Panc1 (cell line): ENCODE data around the gene EPN2. TPM values are rescaled to one million over a fixed set of nuclear protein-coding genes. Genes with fewer than 3 reads are reported as not detected.

ENCODE experiments used
- ATAC-seq: fragments of 200-7000 bp; cut with Tn5 transposase; 2 replicates; pipeline ENCODE4 v1.9.1; 2020; ENCODE audit warnings: mild to moderate bottlenecking, moderate library complexity
- BruUV-seq: library from RNA; stranded (reverse); fragments of 400-500 nt; replicated peaks from 2 replicates; lab custom pipeline; 2021; lab: Mats Ljungman, UMichigan
- CTCF ChIA-PET: fragments of 300-600 bp; sonication (Branson Sonifier 250); formaldehyde crosslinking; loops from one replicate; lab custom pipeline; 2022; ENCODE audit warnings: antibody characterized with exemption; lab: Charles Lee
- POLR2A ChIA-PET: fragments of 300-600 bp; sonication (Branson Sonifier 250); formaldehyde crosslinking; loops from one replicate; lab custom pipeline; 2022; ENCODE audit warnings: antibody characterized with exemption; lab: Charles Lee
- DNase-seq: peaks from one replicate; pipeline ENCODE4 v3.0.0-alpha.2; 2010; ENCODE audit warnings: low read depth, low spot score
- H3K27ac ChIP-seq: 2 replicates; pipeline ENCODE4 v1.5.1; 2011; ENCODE audit warnings: mild to moderate bottlenecking, low read length, inconsistent platforms
- H3K27me3 ChIP-seq: fragments of 200-500 bp; sonication (Bioruptor generic); 2 replicates; pipeline ENCODE4 v1.6.0; 2014; ENCODE audit warnings: low read length, inconsistent platforms; ENCODE audit not compliant: control insufficient read depth, insufficient read depth
- H3K36me3 ChIP-seq: fragments of 200-500 bp; sonication (Bioruptor generic); 2 replicates; pipeline ENCODE4 v1.5.1; 2014; ENCODE audit warnings: inconsistent platforms, mild to moderate bottlenecking, low read length, moderate library complexity; ENCODE audit not compliant: control insufficient read depth, insufficient read depth
- H3K4me1 ChIP-seq: 2 replicates; pipeline ENCODE4 v1.5.1; 2011; ENCODE audit warnings: inconsistent platforms, mild to moderate bottlenecking, low read length, moderate library complexity; ENCODE audit not compliant: control insufficient read depth, insufficient read depth
- H3K4me3 ChIP-seq, 2 experiments: 2 replicates each; pipeline ENCODE4 v1.5.1; 2011 to 2012; ENCODE audit warnings: low read depth in 2 of 2, low read length in 2 of 2, mild to moderate bottlenecking in 2 of 2, inconsistent platforms in 1 of 2, moderate library complexity in 1 of 2
- H3K9me3 ChIP-seq: fragments of 200-500 bp; sonication (Bioruptor generic); 2 replicates; pipeline ENCODE4 v1.5.1; 2014; ENCODE audit warnings: low read depth, mild to moderate bottlenecking, inconsistent platforms, low read length, moderate library complexity; ENCODE audit not compliant: control insufficient read depth, insufficient read depth
- CTCF ChIP-seq: fragments of 450-650 bp; IDR thresholded peaks from 2 replicates; pipeline ENCODE4 v1.5.1; 2017; ENCODE audit warnings: mild to moderate bottlenecking
- POLR2AphosphoS5 ChIP-seq: IDR thresholded peaks from 2 replicates; pipeline ENCODE4 v1.6.1; 2012; ENCODE audit warnings: mild to moderate bottlenecking, low read depth, low read length, moderate library complexity
- REST ChIP-seq, 2 experiments: IDR thresholded peaks; 2 replicates each; pipeline ENCODE4 v1.6.1; 2011 to 2012; ENCODE audit warnings: low read depth in 2 of 2, control low read depth in 1 of 2, low read length in 1 of 2, mild to moderate bottlenecking in 1 of 2, moderate library complexity in 1 of 2; ENCODE audit not compliant: insufficient read depth in 1 of 2
- SIN3A ChIP-seq: IDR thresholded peaks from 2 replicates; pipeline ENCODE4 v1.6.1; 2012; ENCODE audit warnings: low read depth, mild to moderate bottlenecking, low read length, moderate library complexity, borderline replicate concordance; ENCODE audit not compliant: insufficient read depth
- TCF7L2 ChIP-seq: IDR thresholded peaks from 2 replicates; pipeline ENCODE4 v1.6.1; 2011; ENCODE audit warnings: mild to moderate bottlenecking, low read depth, low read length, inconsistent platforms
- in situ Hi-C: cut with HindIII; loops from 2 replicates; pipeline ENCODE4 v1.10.0; 2016; ENCODE audit warnings: low sequenced_read_pairs, low pct_unique_long_range_greater_than_20kb
- intact Hi-C: fragments of 100-400 bp; cut with micrococcal nuclease; formaldehyde crosslinking; loops from one replicate; pipeline ENCODE4 v1.10.0; 2022; ENCODE audit not compliant: unreplicated experiment
- total RNA-seq: library from RNA; stranded (reverse); gene quantifications from one replicate; pipeline ENCODE4 v1.2.1, GENCODE V29; 2021; ENCODE audit not compliant: unreplicated experiment

Gene EPN2
- total RNA-seq, 1 experiment from 2014 or later, result 35.0 TPM

GRCh38 chr17:19311016-19311415 is 73.8 kb downstream of the EPN2 start:
- Histone ChIP-seq H3K27ac (no peak overlapping the region), H3K4me1 (no peaks in the 10 kb centered on the region), H3K4me3 (no peak overlapping the region), H3K9me3 (no peaks in the 10 kb centered on the region), H3K27me3 (no peaks in the 10 kb centered on the region), H3K36me3 (no peaks in the 10 kb centered on the region; the same call in 1 of the 2 replicates)
- in situ Hi-C loops, result no loop called here
- TF ChIP-seq TCF7L2 (no peak), CTCF (no peak), SIN3A (no peak), REST (IDR thresholded peaks at IDR 0.05; ENCODE audit: insufficient read depth in 1 of 2, low read depth in 2 of 2, low read length in 1 of 2) (no peak), POLR2AphosphoS5 (no peak)
- ChIA-PET CTCF (no interaction called here), POLR2A (no interaction called here)
- intact Hi-C loops, result no loop called here
- BruUV-seq, result no TSS peak
- ATAC-seq, result no peak
- DNase-seq, result no peak

GRCh38 chr17:19311421-19312215 is 74.5 kb downstream of the EPN2 start:
- ATAC-seq, result no peak

More at GRCh38 chr17:19311421-19312215, 74.5 kb downstream of the EPN2 start:
- Histone ChIP-seq H3K27me3 (no peaks in the 10 kb centered on the region), H3K27ac (no peak overlapping the region), H3K36me3 (no peaks in the 10 kb centered on the region; the same call in 1 of the 2 replicates), H3K4me1 (no peaks in the 10 kb centered on the region), H3K4me3 (no peak overlapping the region), H3K9me3 (no peaks in the 10 kb centered on the region)
- in situ Hi-C loops, result no loop called here
- DNase-seq, result no peak
- CTCF ChIA-PET, result no interaction called here
- BruUV-seq, result no TSS peak
- POLR2A ChIA-PET, result no interaction called here
- TF ChIP-seq SIN3A (no peak), REST (IDR thresholded peaks at IDR 0.05; ENCODE audit: insufficient read depth in 1 of 2, low read depth in 2 of 2, low read length in 1 of 2) (no peak), TCF7L2 (no peak), POLR2AphosphoS5 (no peak)
- intact Hi-C loops, result no loop called here
